Neural progenitor cell (in vitro differentiated cells): ENCODE results near the gene SPTBN1. TPM values are rescaled to one million over a fixed set of nuclear protein-coding genes. Genes with fewer than 3 reads are reported as not detected.

Experiments
- DNase-seq: peaks from one replicate; pipeline ENCODE4 v3.0.0-alpha.2; 2016; ENCODE audit warnings: low spot score
- H2AFZ ChIP-seq: fragments of 200-600 bp; sonication (generic); replicated peaks from 2 replicates; pipeline ENCODE4 v1.6.1; 2016; ENCODE audit warnings: antibody characterized with exemption
- H3F3A ChIP-seq: fragments of 200-600 bp; sonication (generic); 2 replicates; pipeline ENCODE4 v1.6.1; 2016; ENCODE audit warnings: antibody characterized with exemption, low read depth
- H3K27ac ChIP-seq: fragments of 200-600 bp; sonication (generic); 2 replicates; pipeline ENCODE4 v1.5.1; 2016; ENCODE audit warnings: mild to moderate bottlenecking
- H3K27me3 ChIP-seq: fragments of 200-600 bp; sonication (generic); 2 replicates; pipeline ENCODE4 v1.6.1; 2016; ENCODE audit warnings: mild to moderate bottlenecking, moderate library complexity
- H3K36me3 ChIP-seq: fragments of 200-600 bp; sonication (generic); 2 replicates; pipeline ENCODE4 v1.5.1; 2016
- H3K4me1 ChIP-seq: fragments of 200-600 bp; sonication (generic); 2 replicates; pipeline ENCODE4 v1.6.1; 2016; ENCODE audit warnings: mixed run types
- H3K4me2 ChIP-seq: fragments of 200-600 bp; sonication (generic); 2 replicates; pipeline ENCODE4 v1.6.1; 2016
- H3K4me3 ChIP-seq: fragments of 200-600 bp; sonication (generic); 2 replicates; pipeline ENCODE4 v1.5.1; 2016
- H3K79me2 ChIP-seq: fragments of 200-600 bp; sonication (generic); 2 replicates; pipeline ENCODE4 v1.6.1; 2016; ENCODE audit warnings: low read depth
- H3K9ac ChIP-seq: fragments of 200-600 bp; sonication (generic); 2 replicates; pipeline ENCODE4 v1.6.1; 2016
- H3K9me3 ChIP-seq: fragments of 200-600 bp; sonication (generic); 2 replicates; pipeline ENCODE4 v1.5.1; 2016; ENCODE audit warnings: low read depth
- H4K20me1 ChIP-seq: fragments of 200-600 bp; sonication (generic); 2 replicates; pipeline ENCODE4 v1.6.1; 2016; ENCODE audit warnings: low read depth
- H3K27ac Mint-ChIP-seq: 3 replicates; pipeline ENCODE4 v1.8.0; 2021; ENCODE audit warnings: mixed read lengths
- H3K27me3 Mint-ChIP-seq: 2 replicates; pipeline ENCODE4 v1.8.0; 2022; ENCODE audit warnings: low read depth, mild to moderate bottlenecking, inconsistent platforms, moderate library complexity, mixed read lengths; ENCODE audit not compliant: insufficient read depth
- H3K36me3 Mint-ChIP-seq: 3 replicates; pipeline ENCODE4 v1.8.0; 2021; ENCODE audit warnings: mixed read lengths
- H3K4me1 Mint-ChIP-seq: 3 replicates; pipeline ENCODE4 v1.8.0; 2021; ENCODE audit warnings: mixed read lengths
- H3K4me3 Mint-ChIP-seq: 3 replicates; pipeline ENCODE4 v1.8.0; 2021; ENCODE audit warnings: mild to moderate bottlenecking, moderate library complexity, mixed read lengths
- H3K9me3 Mint-ChIP-seq: 3 replicates; pipeline ENCODE4 v1.8.0; 2020; ENCODE audit warnings: mixed read lengths
- EZH2 ChIP-seq: fragments of 200-600 bp; sonication (generic); IDR thresholded peaks from 2 replicates; pipeline ENCODE4 v1.6.1; 2017; ENCODE audit warnings: antibody characterized with exemption, mild to moderate bottlenecking, moderate library complexity
- EZH2phosphoT487 ChIP-seq: fragments of 200-600 bp; sonication (generic); IDR thresholded peaks from 2 replicates; pipeline ENCODE4 v1.6.1; 2017; ENCODE audit warnings: antibody characterized with exemption
- total RNA-seq: library from RNA; depleted of rRNA; stranded (reverse); fragments of >200 nt; gene quantifications from 2 replicates; pipeline ENCODE4 v1.2.3, GENCODE V29; 2015; ENCODE audit warnings: low replicate concordance
- TF ChIP-seq, protein P1 (sequence below): fragments of 200-600 bp; sonication (generic); IDR thresholded peaks from 2 replicates; pipeline ENCODE4 v1.5.1; 2017; ENCODE audit warnings: antibody characterized with exemption, mild to moderate bottlenecking

The SPTBN1 gene
- total RNA-seq, 1 donor from 2014 or later = 94.2 TPM

GRCh38 chr2:54486766-54487165 is 30.6 kb downstream of the SPTBN1 start:
- Histone ChIP-seq H3K9ac (no peak overlapping the region), H3K4me3 (no peak overlapping the region), H3F3A (no peaks in the 10 kb centered on the region), H3K27ac (no peak overlapping the region), H3K27me3 (no peaks in the 10 kb centered on the region), H3K4me2 (no peak overlapping the region), H3K36me3 (no peaks in the 10 kb centered on the region), H2AFZ (no peak overlapping the region), H4K20me1 (no peaks in the 10 kb centered on the region), H3K9me3 (no peaks in the 10 kb centered on the region), H3K79me2 (no peaks in the 10 kb centered on the region), H3K4me1 (no peaks in the 10 kb centered on the region)
- TF ChIP-seq, protein P1, sequence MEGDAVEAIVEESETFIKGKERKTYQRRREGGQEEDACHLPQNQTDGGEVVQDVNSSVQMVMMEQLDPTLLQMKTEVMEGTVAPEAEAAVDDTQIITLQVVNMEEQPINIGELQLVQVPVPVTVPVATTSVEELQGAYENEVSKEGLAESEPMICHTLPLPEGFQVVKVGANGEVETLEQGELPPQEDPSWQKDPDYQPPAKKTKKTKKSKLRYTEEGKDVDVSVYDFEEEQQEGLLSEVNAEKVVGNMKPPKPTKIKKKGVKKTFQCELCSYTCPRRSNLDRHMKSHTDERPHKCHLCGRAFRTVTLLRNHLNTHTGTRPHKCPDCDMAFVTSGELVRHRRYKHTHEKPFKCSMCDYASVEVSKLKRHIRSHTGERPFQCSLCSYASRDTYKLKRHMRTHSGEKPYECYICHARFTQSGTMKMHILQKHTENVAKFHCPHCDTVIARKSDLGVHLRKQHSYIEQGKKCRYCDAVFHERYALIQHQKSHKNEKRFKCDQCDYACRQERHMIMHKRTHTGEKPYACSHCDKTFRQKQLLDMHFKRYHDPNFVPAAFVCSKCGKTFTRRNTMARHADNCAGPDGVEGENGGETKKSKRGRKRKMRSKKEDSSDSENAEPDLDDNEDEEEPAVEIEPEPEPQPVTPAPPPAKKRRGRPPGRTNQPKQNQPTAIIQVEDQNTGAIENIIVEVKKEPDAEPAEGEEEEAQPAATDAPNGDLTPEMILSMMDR = no peak
- no peak for TF ChIP-seq EZH2
- TF ChIP-seq EZH2phosphoT487 = no peak
- H3K36me3 Mint-ChIP-seq = peaks cover 11% of the 10 kb centered on the region
- no peaks in the 10 kb centered on the region for H3K27me3 Mint-ChIP-seq
- H3K4me3 Mint-ChIP-seq = no peak overlapping the region
- no peak for DNase-seq
- H3K9me3 Mint-ChIP-seq = peaks cover 16% of the 10 kb centered on the region
- peaks cover 23% of the 10 kb centered on the region for H3K4me1 Mint-ChIP-seq
- H3K27ac Mint-ChIP-seq = no peak overlapping the region

GRCh38 chr2:54490863-54491262 is 34.7 kb downstream of the SPTBN1 start:
- no peaks in the 10 kb centered on the region for H3K36me3 ChIP-seq
- peaks cover 8% of the 10 kb centered on the region for H3K4me1 Mint-ChIP-seq
- no peak overlapping the region for H2AFZ ChIP-seq
- H3K4me2 ChIP-seq = no peak overlapping the region
- H4K20me1 ChIP-seq = no peaks in the 10 kb centered on the region
- TF ChIP-seq, protein P1 = no peak
- no peak for TF ChIP-seq EZH2
- no peaks in the 10 kb centered on the region for H3K4me1 ChIP-seq
- DNase-seq = no peak
- no peaks in the 10 kb centered on the region for H3F3A ChIP-seq
- no peak overlapping the region for H3K4me3 ChIP-seq
- H3K36me3 Mint-ChIP-seq = peaks cover 5% of the 10 kb centered on the region
- peaks cover 3% of the 10 kb centered on the region for H3K9me3 Mint-ChIP-seq
- H3K79me2 ChIP-seq = no peaks in the 10 kb centered on the region
- H3K27ac Mint-ChIP-seq = no peak overlapping the region
- no peak overlapping the region for H3K4me3 Mint-ChIP-seq
- H3K9ac ChIP-seq = no peak overlapping the region
- no peak overlapping the region for H3K27ac ChIP-seq
- no peaks in the 10 kb centered on the region for H3K27me3 ChIP-seq
- H3K27me3 Mint-ChIP-seq = peaks cover 3% of the 10 kb centered on the region
- H3K9me3 ChIP-seq = no peaks in the 10 kb centered on the region

GRCh38 chr2:54492335-54492734 is 36.2 kb downstream of the SPTBN1 start:
- Mint-ChIP-seq H3K4me1 (peaks cover 8% of the 10 kb centered on the region), H3K27me3 (peaks cover 3% of the 10 kb centered on the region), H3K27ac (no peak overlapping the region), H3K36me3 (peaks cover 3% of the 10 kb centered on the region), H3K4me3 (no peak overlapping the region), H3K9me3 (no peaks in the 10 kb centered on the region)
- Histone ChIP-seq H3K27me3 (no peaks in the 10 kb centered on the region), H3K36me3 (no peaks in the 10 kb centered on the region), H3K79me2 (no peaks in the 10 kb centered on the region), H3K27ac (no peak overlapping the region), H4K20me1 (no peaks in the 10 kb centered on the region), H3K9me3 (no peaks in the 10 kb centered on the region), H3K4me2 (no peak overlapping the region), H3K4me1 (no peaks in the 10 kb centered on the region), H2AFZ (no peak overlapping the region), H3F3A (no peaks in the 10 kb centered on the region), H3K4me3 (no peak overlapping the region), H3K9ac (no peak overlapping the region)
- TF ChIP-seq, protein P1 = no peak
- TF ChIP-seq EZH2phosphoT487 (no peak), EZH2 (no peak)
- DNase-seq = no peak
